IMR-90 (cell line): Measurements from ENCODE around the gene GPAM. TPM values are rescaled to one million over a fixed set of nuclear protein-coding genes. Genes with fewer than 3 reads are reported as not detected.

Experiments
- ATAC-seq: fragments of 200-7000 bp; cut with Tn5 transposase; 2 replicates; pipeline ENCODE4 v1.9.1; 2020; ENCODE audit warnings: low read depth, mild to moderate bottlenecking, moderate library complexity
- BruUV-seq: library from RNA; stranded (reverse); fragments of 400-500 nt; replicated peaks from 2 replicates; lab custom pipeline; 2021; lab: Mats Ljungman, UMichigan
- CTCF ChIA-PET: fragments of 300-600 bp; formaldehyde crosslinking; extraction: SDS; loops from one replicate; lab custom pipeline; 2021; ENCODE audit warnings: antibody characterized with exemption; lab: Yijun Ruan, JAX
- POLR2A ChIA-PET: fragments of 300-600 bp; sonication (Branson Sonifier 250); formaldehyde crosslinking; loops from one replicate; lab custom pipeline; 2022; ENCODE audit warnings: antibody characterized with exemption; ENCODE audit not compliant: unreplicated experiment; lab: Charles Lee
- DNase-seq: peaks from one replicate; pipeline ENCODE4 v3.0.0; 2013
- H2AFZ ChIP-seq: replicated peaks from 2 replicates; pipeline ENCODE3; 2013; ENCODE audit warnings: low read length, mild to moderate bottlenecking; ENCODE audit not compliant: poor library complexity
- H2AK5ac ChIP-seq: 2 replicates; pipeline ENCODE4 v1.6.1; 2013; ENCODE audit warnings: low read depth, low read length, inconsistent platforms
- H2AK9ac ChIP-seq: replicated peaks from 2 replicates; pipeline ENCODE3; 2013; ENCODE audit warnings: mild to moderate bottlenecking, low read depth, low read length, moderate library complexity; ENCODE audit not compliant: poor library complexity
- H2BK120ac ChIP-seq: 2 replicates; pipeline ENCODE4 v1.6.1; 2013; ENCODE audit warnings: low read depth, low read length, inconsistent platforms
- H2BK15ac ChIP-seq: 3 replicates; pipeline ENCODE4 v1.6.1; 2013; ENCODE audit warnings: low read depth, low read length, inconsistent platforms
- H2BK20ac ChIP-seq: 2 replicates; pipeline ENCODE4 v1.6.1; 2013; ENCODE audit warnings: low read depth, mild to moderate bottlenecking, inconsistent platforms, low read length, moderate library complexity
- H2BK5ac ChIP-seq: 2 replicates; pipeline ENCODE4 v1.6.1; 2013; ENCODE audit warnings: mild to moderate bottlenecking, low read depth, low read length, inconsistent platforms; ENCODE audit not compliant: poor library complexity, severe bottlenecking
- H3K14ac ChIP-seq: replicated peaks from 2 replicates; pipeline ENCODE4 v1.6.1; 2013; ENCODE audit warnings: low read depth, low read length, inconsistent platforms
- H3K18ac ChIP-seq: 2 replicates; pipeline ENCODE4 v1.6.1; 2013; ENCODE audit warnings: low read depth, low read length, control low read depth
- H3K23ac ChIP-seq: 2 replicates; pipeline ENCODE4 v1.6.1; 2013; ENCODE audit warnings: low read depth, low read length, inconsistent platforms
- H3K27ac ChIP-seq: 2 replicates; pipeline ENCODE4 v1.5.1; 2013; ENCODE audit warnings: mild to moderate bottlenecking, control low read depth, low read length; ENCODE audit not compliant: insufficient read depth
- H3K27me3 ChIP-seq: 2 replicates; pipeline ENCODE4 v1.6.1; 2013; ENCODE audit warnings: low read length; ENCODE audit not compliant: control insufficient read depth, insufficient read depth
- H3K36me3 ChIP-seq: 2 replicates; pipeline ENCODE4 v1.6.1; 2013; ENCODE audit warnings: low read length, mixed read lengths; ENCODE audit not compliant: control insufficient read depth, insufficient read depth
- H3K4ac ChIP-seq: 2 replicates; pipeline ENCODE4 v1.6.1; 2013; ENCODE audit warnings: low read depth, low read length, inconsistent platforms
- H3K4me1 ChIP-seq: 2 replicates; pipeline ENCODE4 v1.6.1; 2013; ENCODE audit warnings: low read length, mixed read lengths; ENCODE audit not compliant: control insufficient read depth, insufficient read depth
- H3K4me2 ChIP-seq: 2 replicates; pipeline ENCODE4 v1.6.1; 2013; ENCODE audit warnings: low read depth, mild to moderate bottlenecking, control low read depth, low read length, moderate library complexity
- H3K4me3 ChIP-seq: 2 replicates; pipeline ENCODE4 v1.5.1; 2013; ENCODE audit warnings: low read depth, mild to moderate bottlenecking, control low read depth, low read length, moderate library complexity; ENCODE audit not compliant: insufficient read depth
- H3K56ac ChIP-seq: 2 replicates; pipeline ENCODE4 v1.6.1; 2013; ENCODE audit warnings: low read length, inconsistent platforms; ENCODE audit not compliant: insufficient read depth; ENCODE audit errors: extremely low read depth
- H3K79me1 ChIP-seq, 2 experiments: 2 replicates each; pipeline ENCODE4 v1.6.1; 2013; ENCODE audit warnings: low read length in 2 of 2, inconsistent platforms in 1 of 2, low read depth in 1 of 2
- H3K9ac ChIP-seq: 2 replicates; pipeline ENCODE4 v1.6.1; 2013; ENCODE audit warnings: low read depth, low read length, control low read depth
- H3K9me1 ChIP-seq: 2 replicates; pipeline ENCODE4 v1.6.1; 2013; ENCODE audit warnings: low read length, inconsistent platforms; ENCODE audit not compliant: insufficient read depth
- H3K9me3 ChIP-seq: 2 replicates; pipeline ENCODE4 v1.6.1; 2013; ENCODE audit warnings: low read length; ENCODE audit not compliant: control insufficient read depth, insufficient read depth
- H4K20me1 ChIP-seq: 2 replicates; pipeline ENCODE4 v1.6.1; 2013; ENCODE audit warnings: low read length, inconsistent platforms; ENCODE audit not compliant: insufficient read depth
- H4K5ac ChIP-seq: 2 replicates; pipeline ENCODE4 v1.6.1; 2013; ENCODE audit warnings: mild to moderate bottlenecking, low read depth, low read length, control low read depth
- H4K8ac ChIP-seq, 2 experiments: 2 replicates each; pipeline ENCODE4 v1.6.1; 2013; ENCODE audit warnings: low read depth in 2 of 2, low read length in 2 of 2, control low read depth in 1 of 2, inconsistent platforms in 1 of 2
- H4K91ac ChIP-seq: 2 replicates; pipeline ENCODE4 v1.6.1; 2013; ENCODE audit warnings: low read depth, low read length, inconsistent platforms; ENCODE audit not compliant: insufficient read depth
- CHD1 ChIP-seq: IDR thresholded peaks from 2 replicates; pipeline ENCODE4 v1.6.1; 2012; ENCODE audit warnings: low read depth, low read length, improper control_type of control experiment
- NFE2L2 ChIP-seq: fragments of 150-350 bp; IDR thresholded peaks from 2 replicates; pipeline ENCODE4 v1.6.1; 2016; ENCODE audit warnings: low read depth, mild to moderate bottlenecking, low read length
- RFX5 ChIP-seq: IDR thresholded peaks from 2 replicates; pipeline ENCODE4 v1.8.0; 2012; ENCODE audit warnings: low read depth, mild to moderate bottlenecking, low read length, moderate library complexity
- WGBS, 2 experiments: methylation state at CpG; one replicate each; pipeline versions ENCODE4 v1.1.5 to v1.1.7; 2013; ENCODE audit warnings: missing lambda C conversion rate in 2 of 2; ENCODE audit not compliant: insufficient read length in 1 of 2; ENCODE audit errors: extremely low coverage in 2 of 2; 5-methylcytosine and 5-hydroxymethylcytosine counted together
- dilution Hi-C: fragments of 300-500 bp; cut with HindIII; formaldehyde crosslinking; loops from one replicate; pipeline ENCODE4 v1.14.3; 2018; ENCODE audit warnings: low sequenced_read_pairs; ENCODE audit not compliant: unreplicated experiment
- in situ Hi-C: fragments of 300-500 bp; cut with MboI; formaldehyde crosslinking; loops from 3 replicates; pipeline ENCODE4 v1.14.3; 2019; ENCODE audit warnings: low sequenced_read_pairs, inconsistent platforms, mixed read lengths
- intact Hi-C: fragments of 100-400 bp; cut with micrococcal nuclease; formaldehyde crosslinking; loops from 2 replicates; pipeline ENCODE4 v1.10.0; 2022
- polyA plus RNA-seq, 3 experiments: library from polyadenylated mRNA; depleted of rRNA; stranded (reverse); fragments of >200 nt; gene quantifications; 2 replicates each; pipeline ENCODE4 v1.2.3, GENCODE V29; 2012; ENCODE audit warnings: low replicate concordance in 1 of 3
- total RNA-seq: library from RNA; depleted of rRNA; stranded (reverse); fragments of >200 nt; gene quantifications from 2 replicates; pipeline ENCODE4 v1.2.3, GENCODE V29; 2012

GPAM gene
- total and polyA plus RNA-seq, 2 of the 4 experiments (the other 2 are of a cell fraction) = 3.5 to 11.5 TPM

DNA sequence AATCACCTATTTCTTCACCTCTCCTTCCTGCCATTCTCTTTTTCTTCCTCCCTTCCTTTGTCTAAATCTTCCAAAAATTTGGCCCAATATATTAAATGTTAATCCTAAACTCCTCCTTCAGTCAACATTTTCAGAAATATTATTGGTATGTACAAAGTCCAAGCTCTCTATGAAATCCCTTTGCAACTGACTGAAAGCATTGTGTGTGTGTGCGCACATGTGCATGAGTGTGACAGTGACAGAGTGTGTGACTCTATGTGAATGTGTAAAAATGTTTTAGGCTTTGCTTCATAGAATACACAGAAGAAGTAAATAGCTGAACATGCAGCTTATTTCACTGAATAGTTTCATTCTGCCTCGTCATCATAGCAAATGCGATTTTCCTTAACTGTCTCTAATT is 7.0 kb downstream of the GPAM start:
- Histone ChIP-seq H3K27me3 (no peaks in the 10 kb centered on the region), H3K4me2 (no peak overlapping the region), H2BK5ac (no peak overlapping the region), H3K27ac (no peak overlapping the region), H3K4ac (no peak overlapping the region), H4K5ac (no peak overlapping the region), H4K91ac (no peak overlapping the region), H2AK9ac (no peak overlapping the region), H3K18ac (no peak overlapping the region), H3K9ac (no peak overlapping the region), H3K4me1 (no peaks in the 10 kb centered on the region), H3K4me3 (no peak overlapping the region), H2AFZ (no peak overlapping the region), H2BK15ac (no peak overlapping the region), H3K36me3 (peaks cover 6% of the 10 kb centered on the region), H3K14ac (no peak overlapping the region), H3K9me1 (no peaks in the 10 kb centered on the region), H2AK5ac (no peak overlapping the region), H4K8ac (no peak overlapping the region), H2BK120ac (no peak overlapping the region), H2BK20ac (no peak overlapping the region), H3K56ac (no peak overlapping the region), H3K23ac (no peak overlapping the region), H3K9me3 (no peaks in the 10 kb centered on the region), H3K79me1 (no peaks in the 10 kb centered on the region; a peak in 1 of 4 replicates), H4K20me1 (no peaks in the 10 kb centered on the region)
- dilution Hi-C loops = no loop called here
- ATAC-seq = no peak
- WGBS, 2 experiments = no CpG with 5 or more reads among the region's 3 CpGs
- BruUV-seq = no TSS peak
- CTCF ChIA-PET = no interaction called here
- in situ Hi-C loops = no loop called here
- TF ChIP-seq CHD1 (no peak), RFX5 (no peak), NFE2L2 (no peak)
- POLR2A ChIA-PET = no interaction called here
- no peak for DNase-seq
- intact Hi-C loops = no loop called here
